ENCODE measurements around the gene KIF5B.
A peak's percentile ranks its signal among the peaks of the same experiment; 100 is the strongest.
"Not testable (repeated sequence)": the region's sequence is repeated elsewhere in the genome, so short reads cannot be mapped to it uniquely, and the experiment has no call there.

The KIF5B gene

DNA sequence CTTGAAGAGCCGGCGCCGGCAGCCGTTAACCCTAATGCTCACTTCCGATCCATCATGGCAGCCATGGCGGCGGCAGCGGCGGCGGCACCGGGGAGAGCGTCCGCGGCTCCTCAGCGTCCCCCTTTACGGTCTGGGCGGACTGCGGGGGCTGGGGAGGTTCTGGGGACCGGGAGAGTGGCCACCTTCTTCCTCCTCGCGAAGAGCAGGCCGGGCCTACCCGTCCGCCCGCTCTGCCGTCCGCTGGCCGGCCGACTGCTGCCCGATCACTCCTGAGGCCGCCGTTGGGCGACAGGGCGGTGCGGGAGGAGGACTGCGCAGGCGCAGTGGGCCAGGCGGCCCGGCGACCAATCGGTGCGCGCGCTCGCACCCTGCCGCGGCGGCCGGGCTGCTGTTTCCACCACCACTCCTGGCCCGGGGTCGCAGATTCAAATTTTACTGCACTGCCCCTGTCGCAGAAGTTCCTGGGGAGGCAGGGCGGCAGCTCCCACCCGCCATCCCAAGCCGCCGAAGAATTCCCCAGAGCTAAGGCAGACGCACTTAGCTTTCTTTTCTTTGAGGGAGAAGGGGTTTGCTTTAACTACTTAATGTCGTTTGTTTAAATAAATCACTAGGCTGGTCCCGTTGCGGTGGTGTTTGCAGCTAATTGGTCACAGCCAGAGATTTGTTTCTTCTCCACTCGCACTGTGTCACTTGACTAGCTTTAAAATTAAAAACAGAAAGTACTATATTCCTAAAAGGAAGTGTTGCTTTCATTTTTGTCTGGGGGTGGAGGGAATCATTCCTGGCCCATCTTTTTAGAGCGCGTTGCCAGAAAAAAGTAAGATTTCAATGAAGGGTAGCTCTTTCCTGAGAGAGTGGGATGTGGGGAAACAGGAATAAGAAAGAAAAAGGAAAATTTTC lies at the start of gene KIF5B:
Gene KIF5B, minus strand, starts transcription at position 290 of the 900 bp plus-strand sequence. CDS start 452 bp downstream, outside the sequence.
- DNase-seq = peak; percentile 90

DNA sequence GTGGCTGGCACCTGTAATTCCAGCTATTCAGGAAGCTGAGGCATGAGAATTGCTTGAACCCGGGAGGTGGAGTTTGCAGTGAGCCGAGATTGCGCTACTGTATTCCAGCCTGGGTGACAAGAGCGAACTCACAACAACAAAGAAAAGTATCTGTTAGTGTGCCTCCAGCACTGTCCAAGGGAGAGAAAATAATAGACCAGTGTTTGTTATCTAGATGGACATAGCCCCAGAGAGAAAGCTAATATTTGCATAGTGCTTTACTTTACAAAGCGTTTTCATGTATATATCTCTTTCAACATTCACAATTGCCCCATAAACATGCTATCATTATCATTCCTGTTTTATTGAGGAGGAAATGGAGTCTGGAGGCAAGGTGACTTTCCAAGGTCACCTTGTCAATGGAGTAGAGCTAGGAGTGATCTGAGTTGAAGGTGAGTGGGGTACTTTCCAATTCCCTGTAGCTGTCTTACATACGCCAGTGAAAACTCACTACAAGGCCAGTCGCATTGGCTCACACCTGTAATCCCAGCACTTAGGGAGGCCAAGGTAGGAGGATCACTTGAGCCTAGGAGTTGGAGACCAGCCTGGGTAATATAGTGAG lies 49.7 kb upstream of the KIF5B start:
- DNase-seq = no peak

DNA sequence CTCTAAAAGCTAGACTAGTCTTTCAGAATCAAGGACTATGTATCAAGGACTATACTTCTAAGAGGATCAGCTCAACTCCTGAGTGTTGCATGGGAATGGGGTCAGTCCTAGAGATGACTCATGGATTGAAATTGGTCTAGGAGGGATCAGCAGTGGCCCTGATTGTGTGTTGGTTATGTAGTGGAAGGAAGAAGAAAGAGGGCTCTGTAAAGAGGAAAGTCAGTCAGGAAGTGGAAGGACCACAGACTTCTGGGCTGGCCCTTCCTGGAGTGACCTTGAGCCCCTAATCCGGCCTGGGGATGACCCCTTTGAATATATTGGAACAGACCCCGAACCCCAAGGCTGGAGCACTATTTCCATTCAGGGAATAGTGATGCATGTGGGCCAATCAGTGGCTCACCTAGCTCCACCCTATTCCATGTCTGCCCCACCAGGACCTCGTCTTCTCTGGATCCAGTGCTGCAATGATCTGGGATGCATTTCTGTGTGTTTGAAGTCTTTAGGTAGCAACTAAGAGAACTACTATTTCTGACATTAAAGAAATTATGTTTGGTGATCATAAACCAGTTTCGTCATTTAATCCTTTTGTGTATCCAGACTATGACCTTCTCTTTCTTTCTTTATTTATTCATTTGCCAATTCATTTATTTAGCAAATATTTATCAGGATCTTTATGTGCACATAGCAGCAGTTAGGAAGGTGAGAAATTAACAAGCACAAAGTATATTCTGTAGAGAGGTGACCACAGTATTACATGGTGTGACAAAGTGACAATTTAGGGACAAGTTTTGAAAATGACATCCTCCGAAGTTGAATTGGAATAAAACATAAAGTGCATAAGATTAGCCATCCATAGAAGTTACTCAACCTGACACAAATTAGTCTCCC lies 48.6 kb upstream of the KIF5B start:
- no peak for DNase-seq

DNA sequence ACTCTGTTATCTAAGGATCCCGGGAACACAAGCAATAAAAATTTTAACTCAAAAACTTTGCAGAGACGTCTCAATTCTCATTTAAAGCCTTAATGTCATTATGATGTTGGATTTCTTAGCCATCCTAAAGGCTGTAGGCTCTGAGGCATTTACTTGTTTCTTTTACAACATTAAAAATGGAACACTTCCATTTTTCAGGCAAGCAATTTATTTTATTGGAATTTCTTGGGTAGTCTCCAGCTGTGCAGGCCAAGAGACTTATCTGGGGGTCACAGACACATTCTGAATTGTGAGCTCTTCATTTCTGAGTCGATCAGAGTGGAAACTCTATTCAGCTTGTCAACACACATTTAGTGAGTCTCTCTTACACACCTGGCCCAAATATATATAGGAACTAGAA lies 48.0 kb upstream of the KIF5B start:
- DNase-seq = no peak

DNA sequence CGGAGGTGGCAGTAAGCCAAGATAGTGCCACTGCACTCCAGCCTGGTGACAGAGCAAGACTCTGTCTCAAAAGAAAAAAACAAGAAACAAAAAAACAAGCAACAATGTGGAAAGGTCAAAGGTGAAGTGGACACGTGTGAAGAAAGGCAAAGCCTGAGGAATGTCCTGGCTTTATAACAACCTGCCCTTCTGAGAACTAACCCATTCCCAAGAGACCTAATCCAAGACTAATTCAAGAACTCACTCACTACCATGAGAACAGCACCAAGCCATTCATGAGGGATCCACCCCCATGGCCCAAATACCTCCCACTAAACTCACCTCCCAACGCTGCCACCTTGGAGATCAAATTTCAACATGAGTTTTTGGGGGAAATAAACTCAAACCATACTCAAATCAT lies 47.5 kb upstream of the KIF5B start:
- no peak for DNase-seq

DNA sequence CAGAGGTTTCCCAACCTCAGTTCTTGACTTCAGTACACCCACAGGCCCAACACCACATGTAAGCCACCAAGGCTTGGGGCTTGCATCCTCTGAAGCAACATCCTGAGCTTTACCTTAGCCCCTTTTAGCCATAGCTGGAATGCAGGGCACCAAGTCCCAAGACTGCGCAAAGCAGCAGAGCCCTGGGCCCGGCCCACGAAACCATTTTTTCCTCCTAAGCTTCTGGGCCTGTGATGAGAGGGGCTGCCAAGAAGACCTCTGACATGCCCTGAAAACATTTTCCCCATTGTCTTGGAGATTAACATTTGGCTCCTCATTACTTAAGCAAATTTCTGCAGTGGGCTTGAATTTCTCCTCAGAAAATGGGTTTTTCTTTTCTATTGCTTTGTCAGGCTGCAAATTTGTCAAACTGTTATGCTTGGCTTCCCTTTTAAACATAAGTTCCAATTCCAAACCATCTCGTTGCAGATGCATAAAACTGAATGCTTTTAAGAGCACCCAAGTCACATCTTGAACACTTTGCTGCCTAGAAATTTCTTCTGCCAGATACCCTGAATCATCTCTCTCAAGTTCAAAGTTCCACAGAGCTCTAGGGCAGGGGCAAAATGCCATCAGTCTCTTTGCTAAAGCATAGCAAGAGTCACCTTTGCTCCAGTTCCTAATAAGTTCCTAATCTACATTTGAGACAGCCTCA lies 42.5 kb upstream of the KIF5B start:
- not testable (repeated sequence) for DNase-seq

DNA sequence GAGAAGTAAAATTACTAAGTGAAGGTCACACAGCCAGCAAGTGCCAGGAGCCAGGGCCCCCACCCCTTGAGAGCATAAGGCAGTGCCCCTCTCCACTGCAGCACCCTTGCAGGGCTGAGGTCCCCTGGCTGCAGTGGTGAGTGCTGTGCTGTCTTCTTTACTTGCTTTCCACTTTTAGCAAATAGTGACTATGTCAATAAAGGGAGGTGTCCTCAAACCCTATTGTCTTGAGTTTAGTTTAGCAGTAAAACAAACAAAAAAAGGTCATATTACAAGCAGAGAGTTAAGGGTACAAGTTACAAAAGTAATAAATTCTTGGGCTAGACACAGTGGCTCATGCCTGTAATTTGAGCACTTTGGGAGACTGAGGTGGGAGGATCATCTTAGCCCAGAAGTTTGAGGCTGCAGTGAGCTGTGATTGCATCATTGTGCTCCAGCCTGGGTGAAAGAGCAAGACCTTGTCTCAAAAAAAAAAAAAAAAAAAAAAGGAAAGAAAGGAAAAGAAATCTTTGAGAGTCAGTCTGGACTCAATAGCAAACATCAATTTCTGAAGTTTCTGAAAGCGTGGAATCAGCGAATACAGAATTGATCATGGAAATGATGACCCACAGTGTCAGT lies 39.0 kb upstream of the KIF5B start:
- DNase-seq = no peak

DNA sequence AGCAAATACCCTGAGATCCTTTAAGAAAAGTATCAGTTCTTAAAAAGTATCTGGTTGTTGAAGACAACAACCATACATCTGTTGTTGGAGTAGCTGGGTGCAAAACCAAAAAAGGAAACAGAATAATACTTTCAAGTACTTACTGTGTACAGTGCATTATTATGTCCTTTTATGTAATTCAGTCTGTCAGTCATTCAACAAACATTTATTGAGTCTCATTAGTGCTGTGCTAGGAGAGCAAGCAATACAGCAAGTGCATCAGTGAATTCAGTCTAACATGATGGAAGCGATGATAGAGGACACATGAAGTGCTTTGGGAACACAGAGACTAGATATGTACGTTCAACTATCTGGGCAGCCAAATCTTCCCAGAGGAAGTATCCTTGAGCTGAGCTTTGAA lies 37.4 kb upstream of the KIF5B start:
- DNase-seq = no peak

DNA sequence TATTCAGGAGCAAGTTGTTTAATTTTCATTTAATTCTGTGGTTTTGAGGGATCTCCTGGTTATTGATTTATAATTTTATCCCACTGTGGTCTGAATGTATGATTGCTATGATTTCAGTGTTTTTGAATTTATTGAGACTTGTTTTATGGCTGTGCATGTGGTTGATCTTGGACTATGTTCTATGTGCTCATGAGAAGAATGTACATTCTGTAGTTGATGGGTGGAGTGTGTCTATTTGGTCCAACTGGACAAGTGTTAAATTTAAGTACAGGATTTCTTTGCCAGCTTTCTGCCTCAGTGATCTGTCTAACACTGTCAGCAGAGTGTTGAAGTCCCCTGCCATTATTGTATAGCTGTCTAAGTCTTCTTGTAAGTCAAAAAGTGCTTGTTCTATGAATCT lies 34.8 kb upstream of the KIF5B start:
- no peak for DNase-seq

DNA sequence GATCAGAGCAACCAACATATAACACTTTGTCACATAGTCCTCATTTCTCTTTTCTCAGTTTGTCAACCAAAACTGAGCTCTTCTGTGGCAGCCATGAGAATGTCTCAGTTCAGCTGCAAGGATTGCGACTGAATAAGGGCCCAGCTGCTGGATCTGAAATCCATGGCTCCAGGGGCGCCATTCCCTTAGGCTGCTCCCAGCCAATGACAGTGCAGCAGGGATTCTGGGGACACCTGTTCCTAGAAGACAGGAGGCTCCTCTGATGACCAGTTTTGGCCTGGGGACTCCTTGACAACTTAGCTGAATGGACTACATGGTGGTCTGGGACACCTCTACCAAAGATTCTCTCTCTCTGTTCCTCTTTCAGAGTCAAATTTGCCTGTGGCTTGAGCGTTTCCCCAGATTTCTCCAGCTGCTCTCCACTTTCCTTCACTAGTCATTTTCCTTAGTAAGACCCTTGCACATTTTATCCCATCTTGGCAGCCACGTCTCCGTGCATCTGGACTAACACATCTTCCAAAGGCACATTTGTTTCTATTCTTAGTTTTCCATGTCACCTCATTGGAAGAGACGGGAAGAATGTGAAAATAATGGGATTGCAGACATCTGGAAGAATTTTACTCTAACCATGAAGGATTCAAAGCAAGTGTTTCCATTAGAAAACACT lies 28.1 kb upstream of the KIF5B start:
- no peak for DNase-seq

DNA sequence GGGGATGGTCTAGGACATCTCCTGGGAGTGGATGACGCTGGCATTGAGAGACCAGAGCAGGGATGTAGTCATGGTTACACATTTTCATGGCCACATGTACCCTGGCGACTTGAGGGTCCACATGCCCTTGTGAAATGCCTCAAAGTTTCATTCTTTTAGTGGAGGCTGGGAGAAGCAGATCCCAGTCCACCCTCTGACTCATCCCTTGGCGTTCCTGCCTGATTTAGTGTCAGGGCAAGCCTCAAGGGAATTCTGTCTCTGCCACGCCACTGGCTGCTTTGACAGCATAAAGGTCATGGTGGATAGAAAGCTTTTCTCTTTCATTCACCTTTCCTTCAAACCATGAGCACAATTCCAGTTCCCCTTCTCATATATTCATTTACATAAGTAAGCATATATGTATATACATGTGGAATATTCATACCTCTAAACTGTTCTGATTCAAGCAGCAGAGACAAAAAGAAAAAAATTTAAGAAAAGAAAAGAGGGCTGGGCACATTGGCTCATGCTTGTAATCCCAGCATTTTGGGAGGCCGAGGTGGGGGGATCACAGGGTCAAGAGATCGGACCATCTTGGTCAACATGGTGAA lies 21.8 kb upstream of the KIF5B start:
- no peak for DNase-seq

DNA sequence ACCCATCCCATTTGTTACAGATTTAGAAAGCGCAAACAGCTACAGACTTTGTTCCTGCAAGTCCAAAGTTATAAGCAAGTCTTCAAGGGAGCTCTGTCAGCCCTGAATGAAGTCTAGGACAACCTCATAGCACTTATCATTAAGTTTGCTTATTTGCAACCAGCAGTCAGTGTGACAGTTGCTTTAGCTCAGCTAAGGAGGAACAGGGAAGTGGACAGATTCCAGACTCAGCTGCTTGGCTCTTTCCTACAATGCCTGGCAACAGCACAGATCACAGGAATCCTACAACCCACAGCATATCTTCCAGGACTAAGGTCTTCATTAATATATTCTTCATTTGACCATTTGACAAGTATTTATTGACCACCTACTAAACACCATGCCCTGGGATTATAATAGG lies 17.4 kb upstream of the KIF5B start:
- no peak for DNase-seq

DNA sequence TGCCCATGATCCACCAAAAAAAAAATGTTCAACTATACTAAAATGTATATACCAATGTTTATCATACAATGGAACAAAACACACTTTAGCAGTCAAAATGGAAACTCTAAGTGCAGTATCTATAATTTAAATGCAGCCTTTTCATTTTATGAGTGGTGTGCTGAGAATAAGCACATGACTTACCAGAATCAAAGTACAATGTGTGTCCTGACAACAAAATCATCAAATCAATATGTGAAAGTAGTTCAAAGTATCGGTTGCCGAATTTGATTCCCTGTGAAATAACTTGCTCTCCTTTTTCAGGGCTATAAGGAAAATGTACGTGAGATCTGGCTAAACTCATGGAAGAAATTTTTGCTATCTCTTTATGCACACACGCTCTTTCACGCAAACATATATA lies 16.9 kb upstream of the KIF5B start:
- DNase-seq = no peak

DNA sequence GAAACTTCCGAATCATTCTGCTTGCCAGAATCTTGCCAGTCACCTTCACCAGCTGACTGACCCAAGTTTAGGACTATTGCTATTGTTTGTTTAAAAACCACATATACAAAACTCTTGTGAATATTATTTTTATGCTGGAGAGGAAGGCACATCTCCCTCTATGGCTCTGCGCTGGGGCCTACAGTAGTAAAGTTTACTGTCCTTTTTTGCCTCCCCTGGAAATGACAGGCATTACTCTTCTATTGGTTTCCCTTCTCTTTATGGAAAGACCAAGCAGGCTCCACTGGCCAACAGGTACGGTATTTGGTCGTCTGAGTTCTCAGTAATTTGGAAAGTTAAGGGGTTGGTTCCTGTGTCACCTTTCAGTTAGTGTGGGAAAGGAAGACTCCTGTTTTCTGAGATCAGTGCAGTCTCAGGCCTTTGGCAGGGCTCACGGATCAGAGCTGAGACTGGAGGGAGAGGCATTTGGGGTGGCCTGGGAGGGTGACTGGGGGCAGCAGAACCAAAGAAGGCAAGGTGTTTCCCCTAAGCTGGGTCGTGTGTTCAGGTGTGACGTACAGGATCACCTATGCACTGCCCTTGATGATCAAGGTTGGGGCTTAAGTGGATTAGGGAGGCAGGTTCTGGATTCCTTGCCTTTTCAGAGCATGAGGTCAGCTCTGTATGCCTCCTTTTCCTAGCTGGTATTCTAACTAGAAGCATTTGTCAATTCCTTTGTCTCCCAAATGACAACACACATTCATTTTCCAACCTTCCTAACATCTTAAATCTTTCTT lies 16.0 kb upstream of the KIF5B start:
- DNase-seq = no peak

DNA sequence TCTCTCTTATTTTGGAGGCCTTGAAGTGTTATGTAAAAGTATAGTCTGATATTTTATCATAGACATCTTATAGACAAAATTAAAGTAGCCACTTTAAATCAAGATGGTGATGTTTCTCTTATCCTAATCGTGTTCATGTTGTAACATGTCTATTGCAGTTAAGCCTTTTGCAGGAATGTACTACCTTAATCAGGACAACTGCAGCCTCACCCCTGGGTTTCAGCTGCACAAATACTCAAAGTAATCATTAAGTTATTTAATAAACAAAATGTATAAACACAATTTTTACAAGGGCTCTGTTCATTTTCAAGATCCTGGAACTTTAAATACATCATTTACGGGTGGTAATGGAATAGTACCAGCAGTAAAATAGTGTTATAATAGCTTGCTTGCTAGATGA lies 14.4 kb upstream of the KIF5B start:
- DNase-seq = no peak

DNA sequence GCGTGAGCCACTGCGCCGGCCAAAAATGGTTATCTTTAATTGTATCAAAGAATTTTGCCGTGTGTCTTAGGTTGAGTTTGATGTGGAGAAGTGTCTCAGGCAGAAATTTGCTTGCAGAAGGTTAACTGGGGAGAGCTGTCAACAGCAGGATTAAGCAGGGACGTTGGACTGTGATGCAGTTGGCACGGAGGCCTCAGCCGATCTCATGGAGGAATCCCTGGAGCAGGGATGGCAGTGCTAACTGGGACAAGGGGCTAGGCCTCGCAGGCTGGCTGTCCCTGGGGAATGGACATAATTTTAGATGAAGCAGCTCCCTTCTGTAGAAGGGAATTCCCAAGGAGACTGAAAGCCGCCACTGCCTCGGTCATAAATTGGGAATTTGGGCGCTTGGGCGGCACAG lies 12.3 kb upstream of the KIF5B start:
- no peak for DNase-seq

DNA sequence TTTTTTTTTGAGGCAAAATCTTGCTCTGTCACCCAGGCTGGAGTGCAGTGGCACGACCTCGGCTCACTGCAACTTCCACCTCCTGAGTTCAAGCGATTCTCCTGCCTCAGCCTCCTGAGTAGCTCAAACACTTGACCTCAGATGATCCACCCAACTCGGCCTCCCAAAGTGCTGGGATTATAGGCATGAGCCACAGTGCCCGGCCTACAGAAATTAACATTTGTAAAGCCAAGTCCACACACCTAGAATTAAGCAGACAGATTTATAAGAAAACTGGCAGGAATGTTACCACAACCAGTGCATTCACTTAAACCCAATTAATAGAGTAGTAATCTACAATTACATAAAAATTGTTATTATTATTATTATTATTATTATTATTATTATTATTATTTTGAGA lies 11.7 kb upstream of the KIF5B start:
- DNase-seq = not testable (repeated sequence)

DNA sequence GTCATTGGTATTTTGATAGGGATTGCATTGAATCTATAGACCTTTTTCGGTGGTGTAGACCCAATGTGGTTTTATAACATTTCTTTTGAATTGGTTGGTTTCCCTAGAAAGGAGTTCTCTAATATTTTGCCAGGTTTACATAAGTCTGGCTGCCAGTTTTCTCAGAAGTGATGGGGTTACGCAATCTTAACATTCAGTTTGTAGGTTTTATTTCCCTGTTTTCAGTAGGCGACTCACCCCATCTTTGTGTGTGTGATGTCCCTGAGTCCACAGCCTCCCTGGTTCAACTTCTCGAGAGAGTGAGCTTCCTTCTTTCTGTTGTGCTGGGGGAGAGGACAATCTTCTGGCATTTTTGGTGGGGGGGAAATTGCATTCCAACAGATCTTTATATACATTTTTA lies 9.6 kb upstream of the KIF5B start:
- DNase-seq = no peak

DNA sequence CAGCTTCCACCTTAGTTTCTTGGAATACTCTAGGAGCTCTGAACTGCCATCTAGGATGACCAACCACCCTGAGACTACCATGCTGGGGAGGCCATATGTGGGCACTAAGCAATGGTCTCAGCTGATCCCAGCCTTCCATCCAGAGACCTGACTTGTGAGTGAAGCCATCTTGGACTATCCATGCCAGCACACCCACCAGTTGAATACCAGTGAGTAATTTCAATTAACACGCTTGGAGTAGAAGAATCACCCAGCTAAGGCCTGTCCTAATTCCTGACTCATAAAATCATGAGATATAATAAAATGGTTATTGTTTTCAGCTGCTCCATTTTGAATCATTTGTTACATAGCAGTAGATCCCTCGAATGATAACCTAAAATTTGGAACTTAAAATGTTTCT lies 5.2 kb upstream of the KIF5B start:
- DNase-seq = no peak

DNA sequence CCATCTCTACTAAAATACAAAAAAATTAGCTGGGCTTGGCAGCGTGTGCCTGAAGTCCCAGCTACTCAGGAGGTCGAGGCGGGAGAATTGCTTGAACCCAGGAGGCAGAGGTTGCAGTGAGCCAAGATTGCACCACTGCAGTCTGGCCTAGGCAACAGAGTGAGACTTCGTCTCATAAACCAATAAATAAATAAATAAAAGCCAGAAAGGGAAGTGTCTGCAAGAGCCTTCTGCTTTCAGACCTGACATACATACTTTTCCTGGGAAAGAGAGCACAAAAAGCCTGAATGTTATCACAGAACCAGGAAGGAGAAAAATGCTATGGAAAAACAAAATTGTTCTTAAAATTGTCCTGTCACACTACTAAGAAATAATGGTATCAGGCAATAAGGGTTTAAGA lies 4.1 kb upstream of the KIF5B start:
- no peak for DNase-seq

DNA sequence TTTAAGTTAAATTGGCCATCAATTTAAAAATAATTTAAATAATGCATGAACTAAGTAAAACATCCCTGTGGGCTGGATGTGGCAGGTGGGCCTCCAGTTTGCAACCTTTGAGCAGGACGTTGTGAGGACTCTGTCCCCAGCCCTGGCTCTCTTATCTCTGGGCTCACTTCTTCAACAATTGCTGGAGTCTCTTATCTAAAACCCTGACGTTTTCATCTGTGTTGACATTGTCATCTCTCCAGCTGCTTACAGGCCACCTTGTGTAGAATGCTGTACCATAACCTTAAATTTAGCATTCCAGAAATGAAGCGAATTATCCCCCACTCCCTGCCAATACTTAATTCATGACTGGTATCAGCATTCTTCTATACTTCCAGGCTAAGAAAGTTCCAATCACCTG lies 3.2 kb upstream of the KIF5B start:
- DNase-seq = no peak
